PC-9 (cell line): Measurements from ENCODE around the gene TMEM214.

ENCODE experiments used
- CTCF ChIP-seq: fragments of 200-600 bp; sonication (generic); conservative IDR thresholded peaks from 2 replicates; pipeline ENCODE4 v1.6.1; 2017; ENCODE audit warnings: mixed run types, antibody characterized with exemption, mild to moderate bottlenecking, moderate library complexity
- EZH2 ChIP-seq: fragments of 200-600 bp; sonication (generic); IDR thresholded peaks from 2 replicates; pipeline ENCODE4 v1.8.0; 2017; ENCODE audit warnings: antibody characterized with exemption, low read depth

DNA sequence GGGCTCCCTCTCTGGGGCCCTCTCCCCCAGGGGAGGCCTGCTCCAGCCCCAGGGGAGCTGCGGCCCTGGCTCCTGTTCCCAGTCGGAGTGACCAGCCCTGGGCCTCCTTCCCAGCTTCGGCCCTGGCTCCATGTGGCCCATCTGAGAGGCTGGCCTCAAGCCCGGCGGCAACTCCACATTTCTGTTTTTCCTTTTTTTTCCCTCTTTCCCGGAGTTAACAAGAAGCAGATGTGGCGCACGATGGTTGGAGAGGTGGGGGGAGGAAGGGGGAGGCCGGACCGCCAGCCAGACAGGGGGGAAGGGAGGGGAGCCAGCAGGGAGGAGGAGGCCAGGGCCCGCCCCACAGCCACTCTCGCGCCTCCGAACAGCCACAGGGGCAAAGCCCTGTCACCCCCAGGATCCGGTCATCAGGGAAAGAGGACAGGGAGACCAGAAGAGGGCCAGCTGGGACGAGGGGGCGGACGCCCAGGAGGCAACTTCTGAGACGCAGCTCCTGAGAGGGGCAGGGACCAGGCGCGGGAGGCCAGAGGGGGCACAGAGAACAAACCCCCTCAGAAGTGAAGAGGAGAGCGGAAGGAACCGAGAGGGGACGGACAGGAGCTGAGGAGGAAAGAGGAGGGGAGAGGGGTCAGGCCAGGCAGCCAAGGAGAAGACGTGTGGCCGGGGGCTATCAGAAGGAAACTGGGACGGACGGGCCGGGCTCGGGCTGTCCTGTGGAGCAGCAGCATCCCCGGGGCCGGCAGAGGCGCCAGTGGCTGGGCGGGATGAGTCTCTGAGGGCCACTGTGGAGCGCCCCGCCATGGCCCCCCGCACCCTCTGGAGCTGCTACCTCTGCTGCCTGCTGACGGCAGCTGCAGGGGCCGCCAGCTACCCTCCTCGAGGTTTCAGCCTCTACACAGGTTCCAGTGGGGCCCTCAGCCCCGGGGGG, 45.8 kb downstream of the TMEM214 start, which contains the start of gene EMILIN1:
- TF ChIP-seq CTCF (no peak), EZH2 (no peak)
